ENCODE data around the gene COL4A2. TPM values are rescaled to one million over a fixed set of nuclear protein-coding genes. Genes with fewer than 3 reads are reported as not detected.
A peak's percentile ranks its signal among the peaks of the same experiment; 100 is the strongest.

COL4A2 gene
- total and polyA plus RNA-seq, 8 donors: 18.4 to 130 (median 43.8) TPM

- no peak overlapping the region for H3K27ac ChIP-seq
- H3K4me3 ChIP-seq: no peak overlapping the region
- 73 to 84% methylated on average over 3 of the region's 3 CpGs for WGBS, 2 donors
- no peak for TF ChIP-seq CTCF (IDR thresholded peaks at IDR 0.05)
- intact Hi-C loops (cut with DNase I): no loop called here
- H3K9me3 ChIP-seq: no peaks in the 10 kb centered on the region
- H3K4me1 ChIP-seq: peaks cover 0 to under 1% (median 0%) of the 10 kb centered on the region in 3 donors
- no peak for ATAC-seq
- FAIRE-seq: no peak
- H3K36me3 ChIP-seq: no peaks in the 10 kb centered on the region
- no peaks in the 10 kb centered on the region for H3K27me3 ChIP-seq
- no peak for DNase-seq
Observed at GRCh38 chr13:110347088-110347487, 40.0 kb downstream of the COL4A2 start.

GRCh38 chr13:110347535-110348308 lies 40.6 kb downstream of the COL4A2 start:
- ATAC-seq (peak; percentile 31 to 57 (median 42)), FAIRE-seq (no peak), DNase-seq (no peak)
- TF ChIP-seq CTCF (IDR thresholded peaks at IDR 0.05): no peak
- Histone ChIP-seq H3K4me3 (no peak overlapping the region), H3K36me3 (no peaks in the 10 kb centered on the region), H3K9me3 (no peaks in the 10 kb centered on the region), H3K4me1 (no peaks in the 10 kb centered on the region), H3K27me3 (no peaks in the 10 kb centered on the region), H3K27ac (no peak overlapping the region)
- intact Hi-C loops (cut with DNase I): no loop called here
- 60 to 66% methylated on average over 18 of the region's 18 CpGs for WGBS, 2 donors

- Histone ChIP-seq H3K4me3 (no peak overlapping the region), H3K27me3 (no peaks in the 10 kb centered on the region), H3K4me1 (no peaks in the 10 kb centered on the region), H3K9me3 (no peaks in the 10 kb centered on the region), H3K27ac (no peak overlapping the region), H3K36me3 (no peaks in the 10 kb centered on the region)
- ATAC-seq: no peak
- no peak for FAIRE-seq
- TF ChIP-seq CTCF (IDR thresholded peaks at IDR 0.05): no peak
- intact Hi-C loops (cut with DNase I): no loop called here
- no peak for DNase-seq
- WGBS, 2 donors: 63 to 73% methylated on average over 8 of the region's 8 CpGs
Observed at GRCh38 chr13:110348309-110349105, 41.4 kb downstream of the COL4A2 start.

- Histone ChIP-seq H3K4me3 (no peak overlapping the region), H3K27ac (no peak overlapping the region), H3K27me3 (no peaks in the 10 kb centered on the region), H3K9me3 (no peaks in the 10 kb centered on the region), H3K36me3 (no peaks in the 10 kb centered on the region), H3K4me1 (no peaks in the 10 kb centered on the region)
- DNase-seq (no peak), ATAC-seq (no peak), FAIRE-seq (no peak)
- intact Hi-C loops (cut with DNase I): no loop called here
- TF ChIP-seq CTCF (IDR thresholded peaks at IDR 0.05): no peak
- WGBS, 2 donors: 69 to 89% methylated on average over 5 of the region's 5 CpGs
Observed at GRCh38 chr13:110349239-110349638, 42.2 kb downstream of the COL4A2 start.

Data from pancreas (tissue), 10 donors.